ENCODE results near the gene DRAP1. TPM values are rescaled to one million over a fixed set of nuclear protein-coding genes. Genes with fewer than 3 reads are reported as not detected.

The DRAP1 gene
- total and polyA plus RNA-seq, 4 donors = 40.8 to 140 (median 96.1) TPM

DNA sequence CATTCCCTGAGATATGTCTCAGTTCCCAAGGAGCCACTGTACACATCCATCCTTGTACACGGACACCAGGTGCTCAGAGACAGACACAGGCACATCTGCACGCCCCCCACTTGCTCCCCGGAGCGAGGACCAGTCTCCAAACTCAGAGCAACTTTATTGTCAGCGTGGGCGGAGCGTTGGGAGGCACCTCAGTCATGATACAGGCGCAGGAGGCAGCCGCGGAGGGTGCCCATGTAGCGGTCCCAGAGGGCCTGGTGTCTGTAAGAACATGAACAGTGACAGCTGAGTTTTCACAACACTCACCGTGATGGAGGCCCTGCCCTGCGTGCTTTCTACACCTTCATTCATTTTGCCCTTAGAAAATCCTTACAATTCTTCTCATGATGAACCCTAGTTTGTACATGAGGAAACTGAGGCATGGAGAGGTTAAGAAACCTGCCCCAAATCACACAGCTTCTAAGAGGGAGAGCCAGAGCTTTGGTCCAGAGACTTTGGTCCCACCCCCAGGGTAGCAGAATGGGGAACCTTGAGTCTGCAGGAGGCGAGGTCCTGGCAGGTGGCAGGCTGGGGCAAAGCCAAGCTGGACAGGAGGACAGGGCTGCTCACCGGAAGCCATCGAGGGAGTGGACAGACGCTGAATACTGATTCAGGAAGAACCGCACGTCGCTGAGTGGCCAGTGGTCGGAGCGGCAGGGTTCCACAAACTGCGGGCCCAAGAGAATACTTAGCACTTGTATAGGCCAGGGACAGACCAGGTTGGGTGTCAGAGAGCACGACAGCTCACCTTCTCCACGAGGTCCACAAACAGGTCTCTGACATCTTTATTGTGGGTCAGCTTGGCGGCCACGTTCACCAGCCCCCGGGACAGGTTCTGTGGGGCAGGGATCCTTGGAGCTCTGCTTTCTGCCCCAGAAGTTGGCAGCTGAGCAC lies 35.2 kb upstream of the DRAP1 start:
- Histone ChIP-seq H3K9me3 (ENCODE audit: control insufficient read depth in 4 of 4, insufficient read depth in 3 of 4, low read length in 3 of 4) (no peaks in the 10 kb centered on the region), H3K9ac (ENCODE audit: insufficient read depth in 1 of 2, low read length in 2 of 2) (no peak overlapping the region), H3K4me3 (no peak overlapping the region), H3K36me3 (ENCODE audit: control insufficient read depth in 4 of 4, insufficient read depth in 4 of 4, low read length in 4 of 4) (peaks cover 7 to 30% (median 24%) of the 10 kb centered on the region in 4 donors), H3K27me3 (ENCODE audit: control insufficient read depth in 3 of 3, insufficient read depth in 3 of 3, low read length in 2 of 3) (no peaks in the 10 kb centered on the region), H3K27ac (ENCODE audit: low read depth in 1 of 2, low read length in 1 of 2) (no peak overlapping the region), H3K4me1 (ENCODE audit: control insufficient read depth in 5 of 5, insufficient read depth in 5 of 5, low read length in 5 of 5) (peaks cover 0 to 21% (median 8%) of the 10 kb centered on the region in 5 donors)
- WGBS, 2 donors = 83 to 84% methylated on average over 28 of the region's 28 CpGs
- DNase-seq = no peak
- no peak for ATAC-seq (ENCODE audit: insufficient read depth, low FRiP score)
- no peak for TF ChIP-seq CTCF (IDR thresholded peaks at IDR 0.05; ENCODE audit: control extremely low read depth, extremely low read depth)

GRCh38 chr11:65884716-65885092 lies 34.5 kb upstream of the DRAP1 start:
- DNase-seq (peak; percentile 62 to 75 (median 73)), ATAC-seq (ENCODE audit: insufficient read depth, low FRiP score) (no peak)
- peaks cover 7 to 30% (median 24%) of the 10 kb centered on the region in 4 donors for H3K36me3 ChIP-seq (ENCODE audit: control insufficient read depth in 4 of 4, insufficient read depth in 4 of 4, low read length in 4 of 4)
- peak; percentile 100 for TF ChIP-seq CTCF (IDR thresholded peaks at IDR 0.05; ENCODE audit: control extremely low read depth, extremely low read depth)
- peaks cover 1 to 27% (median 9%) of the 10 kb centered on the region in 5 donors for H3K4me1 ChIP-seq (ENCODE audit: control insufficient read depth in 5 of 5, insufficient read depth in 5 of 5, low read length in 5 of 5)
- 23 to 26% methylated on average over 9 of the region's 9 CpGs for WGBS, 2 donors
- no peak overlapping the region for H3K4me3 ChIP-seq
- H3K9ac ChIP-seq (ENCODE audit: insufficient read depth in 1 of 2, low read length in 2 of 2) = no peak overlapping the region
- H3K9me3 ChIP-seq (ENCODE audit: control insufficient read depth in 4 of 4, insufficient read depth in 3 of 4, low read length in 3 of 4) = no peaks in the 10 kb centered on the region
- H3K27ac ChIP-seq (ENCODE audit: low read depth in 1 of 2, low read length in 1 of 2) = peak overlapping the region in 1 of 2 donors; percentile 26
- no peaks in the 10 kb centered on the region for H3K27me3 ChIP-seq (ENCODE audit: control insufficient read depth in 3 of 3, insufficient read depth in 3 of 3, low read length in 2 of 3)

DNA sequence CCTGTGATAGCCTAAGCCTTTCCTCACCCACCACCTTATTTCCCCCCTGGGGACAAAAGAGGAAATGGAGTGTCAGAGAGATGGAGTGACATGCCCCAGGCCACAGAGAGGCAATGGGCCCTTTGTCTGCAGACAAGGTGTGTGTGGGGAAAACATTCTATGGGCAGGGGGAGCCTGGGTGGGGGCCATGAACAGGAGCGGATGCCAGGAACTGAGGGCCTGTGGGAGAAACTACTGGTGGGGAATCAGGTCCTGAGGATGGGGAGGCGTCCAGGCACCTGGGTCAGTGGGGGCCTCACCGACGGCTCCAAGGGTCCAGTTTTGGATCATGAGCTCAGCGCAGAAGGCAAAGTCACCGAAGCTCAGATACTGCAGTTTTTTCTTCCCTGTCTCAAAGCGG lies 34.0 kb upstream of the DRAP1 start:
- ATAC-seq (ENCODE audit: insufficient read depth, low FRiP score) (no peak), DNase-seq (no peak)
- H3K27ac ChIP-seq (ENCODE audit: low read depth in 1 of 2, low read length in 1 of 2) = no peak overlapping the region
- no peaks in the 10 kb centered on the region for H3K27me3 ChIP-seq (ENCODE audit: control insufficient read depth in 3 of 3, insufficient read depth in 3 of 3, low read length in 2 of 3)
- no peaks in the 10 kb centered on the region for H3K9me3 ChIP-seq (ENCODE audit: control insufficient read depth in 4 of 4, insufficient read depth in 3 of 4, low read length in 3 of 4)
- peaks cover 5 to 30% (median 12%) of the 10 kb centered on the region in 5 donors for H3K4me1 ChIP-seq (ENCODE audit: control insufficient read depth in 5 of 5, insufficient read depth in 5 of 5, low read length in 5 of 5)
- H3K36me3 ChIP-seq (ENCODE audit: control insufficient read depth in 4 of 4, insufficient read depth in 4 of 4, low read length in 4 of 4) = peaks cover 7 to 30% (median 24%) of the 10 kb centered on the region in 4 donors
- TF ChIP-seq CTCF (IDR thresholded peaks at IDR 0.05; ENCODE audit: control extremely low read depth, extremely low read depth) = no peak
- WGBS, 2 donors = 94 to 95% methylated on average over 7 of the region's 7 CpGs
- H3K9ac ChIP-seq (ENCODE audit: insufficient read depth in 1 of 2, low read length in 2 of 2) = no peak overlapping the region
- no peak overlapping the region for H3K4me3 ChIP-seq
